ENCODE measurements around the gene DYNLL1.
"Not testable (repeated sequence)": the region's sequence is repeated elsewhere in the genome, so short reads cannot be mapped to it uniquely, and the experiment has no call there.

DYNLL1 gene

DNA sequence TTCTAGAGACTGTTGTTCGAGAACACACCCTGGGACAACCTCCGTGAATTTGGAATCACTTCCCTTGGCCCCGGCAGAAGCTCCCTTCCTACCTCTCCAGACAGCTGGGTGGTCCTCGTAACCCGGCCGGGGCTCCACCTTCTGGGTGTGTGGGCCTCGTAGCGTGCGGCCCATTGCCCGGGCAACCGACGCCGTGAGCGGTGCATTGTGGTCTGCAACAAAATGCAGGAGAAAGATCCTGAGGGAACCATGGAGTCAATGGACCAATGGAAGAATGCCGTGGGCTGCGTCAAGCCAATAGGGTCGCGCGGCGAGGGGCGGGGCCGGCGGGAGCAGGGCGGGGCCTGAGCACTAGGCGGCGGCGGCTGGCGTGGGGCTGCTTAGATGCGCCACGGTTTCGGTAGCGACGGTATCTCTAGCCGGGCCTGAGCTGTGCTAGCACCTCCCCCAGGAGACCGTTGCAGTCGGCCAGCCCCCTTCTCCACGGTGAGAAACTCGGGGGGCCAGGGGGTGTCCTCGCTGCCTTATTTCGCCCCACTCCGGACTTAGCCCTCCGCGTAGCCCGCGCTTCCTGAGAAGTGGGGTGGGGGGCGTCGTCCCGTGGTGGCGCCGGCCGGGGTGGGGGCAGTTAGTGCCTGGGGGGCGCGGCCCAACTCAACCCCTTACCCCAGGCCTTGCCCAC is at the start of gene DYNLL1:
TSS of gene DYNLL1 (plus strand) at position 383 of the 682 bp plus-strand sequence. CDS start 309 bp downstream, outside the sequence.
- peak; percentile 99 for DNase-seq (ENCODE audit: low spot score)

DNA sequence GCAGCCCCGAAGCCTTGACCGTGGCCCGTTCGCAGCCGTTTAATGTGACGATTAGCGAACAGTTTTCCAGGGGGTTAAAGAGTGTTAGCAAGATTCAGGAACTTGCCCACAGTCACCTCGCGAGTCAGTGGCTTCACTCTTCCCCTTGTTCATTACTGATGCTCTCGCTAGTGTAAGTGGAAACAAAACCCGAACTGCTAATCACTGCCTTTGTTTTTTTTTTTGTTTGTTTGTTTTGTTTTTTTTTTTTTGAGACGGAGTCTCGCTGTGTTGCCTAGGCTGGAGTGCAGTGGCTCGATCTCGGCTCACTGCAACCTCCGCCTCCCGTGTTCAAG is 49.1 kb upstream of the DYNLL1 start:
- DNase-seq (ENCODE audit: low spot score) = not testable (repeated sequence)

DNA sequence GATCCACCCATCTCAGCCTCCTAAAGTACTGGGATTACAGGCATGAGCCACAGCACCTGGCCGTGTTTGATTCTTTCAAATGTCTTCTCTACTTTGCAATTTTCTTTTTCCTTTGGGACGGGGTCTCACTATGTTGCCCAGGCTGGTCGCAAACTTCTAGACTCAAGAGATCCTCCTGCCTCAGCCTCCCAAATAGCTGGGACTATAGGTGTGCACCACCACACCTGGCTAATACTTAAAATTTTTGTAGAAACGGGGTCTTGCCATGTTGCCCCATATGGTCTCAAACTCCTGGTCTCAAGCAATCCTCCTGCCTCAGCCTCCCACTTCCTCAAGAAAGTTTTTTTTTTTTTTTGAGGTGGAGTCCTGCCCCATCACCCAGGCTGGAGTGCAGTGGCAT is 47.9 kb upstream of the DYNLL1 start:
- no peak for DNase-seq (ENCODE audit: low spot score)

DNA sequence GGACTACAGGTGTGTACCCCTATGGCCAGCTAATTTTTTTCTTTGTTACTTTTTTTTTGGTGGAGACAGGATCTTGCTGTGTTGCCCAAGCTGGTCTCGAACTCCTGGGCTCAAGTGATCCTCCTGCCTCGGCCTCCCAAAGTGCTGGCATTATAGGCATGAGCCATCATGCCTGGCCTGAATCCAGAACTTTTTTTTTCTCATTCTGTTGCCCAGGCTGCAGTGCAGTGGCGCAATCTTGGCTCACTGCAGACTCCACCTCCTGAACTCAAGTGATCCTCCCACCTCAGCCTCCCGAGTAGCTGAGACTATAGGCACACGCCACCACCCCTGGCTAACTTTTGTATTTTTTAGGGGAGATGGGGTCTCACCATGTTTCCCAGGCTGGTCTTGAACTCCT is 43.4 kb upstream of the DYNLL1 start:
- DNase-seq (ENCODE audit: low spot score) = not testable (repeated sequence)

DNA sequence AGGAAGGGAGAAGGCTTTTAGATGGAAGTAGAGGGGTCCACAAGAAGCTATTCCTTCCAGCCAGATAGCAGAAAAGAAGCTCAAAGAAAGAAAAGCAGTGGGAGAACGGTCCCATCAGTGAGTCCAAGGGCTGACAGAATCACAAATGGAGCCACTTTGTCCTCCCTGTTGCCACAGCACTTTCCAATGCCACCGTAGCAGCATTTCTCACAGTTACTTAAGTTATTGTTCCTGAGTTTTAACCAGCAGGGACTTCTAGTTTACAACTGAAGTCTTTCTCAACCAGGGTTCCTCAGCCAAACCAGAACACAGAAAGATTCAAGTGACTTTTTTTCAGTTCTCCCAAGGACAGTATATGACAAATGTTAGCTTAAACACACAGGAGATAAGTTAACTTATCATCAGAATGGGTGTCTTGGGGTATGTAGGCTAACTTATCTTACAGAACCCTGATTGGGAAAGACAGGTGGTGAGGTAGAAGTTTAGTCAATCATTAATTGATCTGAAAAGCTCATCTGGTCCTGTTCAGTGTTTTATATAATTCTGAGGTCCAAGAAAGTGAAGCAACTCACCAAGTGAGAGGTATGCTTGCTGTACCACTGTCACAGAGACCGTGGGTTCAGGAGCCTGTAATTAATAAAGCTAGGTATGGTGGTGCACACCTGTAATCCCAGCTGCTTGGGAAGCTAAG is 42.7 kb upstream of the DYNLL1 start:
- no peak for DNase-seq (ENCODE audit: low spot score)

DNA sequence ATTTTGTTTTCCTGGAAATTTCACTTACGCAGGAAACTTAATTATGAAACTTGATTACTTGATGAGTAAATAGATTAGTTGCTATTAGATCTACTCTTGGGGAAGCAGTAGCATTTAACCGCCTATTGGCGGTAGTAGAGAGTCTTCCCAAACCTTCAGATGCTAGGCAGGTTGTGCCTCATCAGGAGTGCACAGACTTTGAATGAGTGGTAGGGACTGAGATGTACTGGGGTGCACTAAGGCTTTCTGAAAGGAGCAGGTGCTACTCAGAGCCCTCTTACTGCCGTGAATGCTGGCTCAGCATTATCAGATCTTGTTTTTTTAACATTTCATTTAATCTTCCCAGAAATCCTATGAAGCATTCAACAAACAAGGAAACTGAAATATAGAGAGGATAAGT is 41.9 kb upstream of the DYNLL1 start:
- no peak for DNase-seq (ENCODE audit: low spot score)

DNA sequence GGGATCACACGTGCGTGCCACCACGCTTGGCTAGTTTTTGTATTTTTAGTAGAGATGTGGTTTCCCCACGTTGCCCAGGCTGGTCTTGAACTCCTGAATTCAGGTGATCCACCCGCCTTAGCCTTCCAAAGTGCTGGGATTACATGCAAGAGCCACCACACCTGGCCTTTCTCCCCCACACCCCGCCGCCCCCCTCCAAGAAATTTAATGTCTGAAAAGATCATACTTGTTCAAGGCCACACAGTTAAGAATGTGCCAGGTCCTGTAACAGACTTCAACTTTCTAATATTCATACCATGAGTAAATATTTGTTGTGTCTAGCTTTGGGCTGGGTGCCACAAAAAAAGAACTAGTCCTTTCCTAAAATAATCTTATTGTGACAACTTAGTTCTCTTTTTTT is 40.6 kb upstream of the DYNLL1 start:
- no peak for DNase-seq (ENCODE audit: low spot score)

DNA sequence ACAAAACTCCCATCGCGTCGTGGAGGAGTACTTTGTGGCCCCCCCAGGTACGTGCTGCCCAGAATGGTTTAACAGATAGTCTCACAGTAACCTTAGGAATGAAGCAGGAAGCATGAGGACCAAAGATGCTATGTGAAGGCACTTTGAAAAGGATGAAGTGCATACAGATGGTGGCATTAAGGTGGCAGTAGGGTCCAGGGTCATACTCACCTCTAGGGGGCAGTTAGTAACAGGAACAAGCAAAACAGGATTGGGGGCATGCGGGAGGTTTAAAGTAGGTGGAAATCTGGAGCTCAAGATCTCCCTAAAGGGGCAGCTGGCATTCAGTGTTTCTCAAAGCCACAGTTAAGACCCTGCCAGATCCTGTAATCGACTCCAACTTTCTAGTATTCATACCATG is 38.8 kb upstream of the DYNLL1 start:
- DNase-seq (ENCODE audit: low spot score) = no peak

DNA sequence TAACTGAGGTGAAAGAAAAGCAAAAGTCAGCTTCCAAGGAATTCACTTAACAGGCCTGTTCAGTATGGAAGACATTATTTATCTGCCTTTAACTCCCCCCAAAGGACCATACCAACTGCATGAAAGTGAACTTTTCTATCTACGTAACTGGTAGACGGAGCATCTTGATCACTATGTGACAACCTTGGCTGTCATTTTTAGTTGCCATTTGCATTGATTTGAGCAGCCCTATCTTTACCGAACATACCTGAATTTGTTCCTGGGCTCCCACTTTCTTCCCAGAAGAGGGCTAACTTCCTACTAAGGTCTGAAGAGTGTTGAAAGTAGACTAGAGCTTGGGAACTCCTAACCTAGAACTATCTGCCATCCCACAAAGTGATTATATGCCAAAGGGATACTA is 35.8 kb upstream of the DYNLL1 start:
- no peak for DNase-seq (ENCODE audit: low spot score)

DNA sequence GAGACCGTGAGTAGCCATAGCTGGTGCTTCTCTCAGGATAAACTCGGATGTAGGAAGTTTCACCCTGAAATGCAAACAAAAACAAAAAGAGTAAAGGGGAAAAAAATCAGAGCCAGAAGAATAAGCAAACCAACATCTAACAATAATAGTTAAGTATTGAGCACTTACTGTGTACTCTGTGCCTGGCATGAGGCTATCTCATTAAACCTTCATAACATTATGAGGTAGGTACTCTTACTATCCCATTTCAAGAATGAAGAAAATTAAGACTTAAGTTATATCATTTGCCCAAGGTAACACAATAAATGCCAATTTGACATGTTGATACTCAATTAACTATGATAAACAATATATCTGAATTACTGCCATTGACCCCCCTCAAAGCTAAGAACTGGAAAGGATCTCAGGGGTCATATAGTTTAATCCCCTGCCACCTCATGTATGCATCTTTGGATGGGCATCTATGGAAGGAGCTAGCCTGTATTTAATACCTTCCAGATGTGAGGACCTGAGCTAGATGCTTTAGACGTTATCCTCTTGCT is 33.7 kb upstream of the DYNLL1 start:
- no peak for DNase-seq (ENCODE audit: low spot score)

DNA sequence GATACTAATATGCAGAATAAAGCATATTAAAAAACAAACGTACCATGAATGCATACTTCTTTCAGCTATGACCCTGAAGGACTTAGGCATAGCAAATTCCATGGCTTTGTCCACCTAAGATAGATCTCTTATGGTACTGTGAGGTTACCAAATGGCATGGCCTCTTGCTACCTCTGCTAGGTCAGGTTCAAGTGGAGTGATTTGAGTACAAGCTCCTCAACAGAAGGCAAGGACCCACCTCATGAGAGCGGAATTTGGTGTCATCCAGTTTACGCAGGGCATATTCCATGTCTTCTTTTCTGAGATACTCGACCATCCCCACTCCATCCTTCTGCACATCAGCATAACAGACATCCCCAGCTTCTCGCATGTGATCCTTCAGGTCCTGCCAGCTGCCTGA is 32.2 kb upstream of the DYNLL1 start:
- no peak for DNase-seq (ENCODE audit: low spot score)

DNA sequence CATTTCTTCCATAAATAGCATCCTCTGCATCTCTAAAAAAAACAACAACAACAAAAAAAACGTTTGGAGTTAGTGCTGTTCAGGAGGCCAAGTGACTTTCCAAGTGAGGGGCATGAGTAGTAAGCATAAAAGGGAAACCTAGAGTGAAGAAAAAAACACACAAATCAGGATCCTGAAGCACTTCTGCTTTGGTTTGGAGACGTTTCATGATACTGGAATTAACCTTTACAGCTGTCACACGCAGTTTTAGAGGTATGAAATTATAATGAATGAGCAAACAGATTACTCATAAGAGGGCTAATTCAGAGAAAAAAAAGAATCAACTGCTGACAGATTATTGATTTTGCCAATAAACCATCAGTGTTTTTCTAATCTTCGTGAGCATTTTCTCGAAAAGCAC is 30.2 kb upstream of the DYNLL1 start:
- DNase-seq (ENCODE audit: low spot score) = no peak

DNA sequence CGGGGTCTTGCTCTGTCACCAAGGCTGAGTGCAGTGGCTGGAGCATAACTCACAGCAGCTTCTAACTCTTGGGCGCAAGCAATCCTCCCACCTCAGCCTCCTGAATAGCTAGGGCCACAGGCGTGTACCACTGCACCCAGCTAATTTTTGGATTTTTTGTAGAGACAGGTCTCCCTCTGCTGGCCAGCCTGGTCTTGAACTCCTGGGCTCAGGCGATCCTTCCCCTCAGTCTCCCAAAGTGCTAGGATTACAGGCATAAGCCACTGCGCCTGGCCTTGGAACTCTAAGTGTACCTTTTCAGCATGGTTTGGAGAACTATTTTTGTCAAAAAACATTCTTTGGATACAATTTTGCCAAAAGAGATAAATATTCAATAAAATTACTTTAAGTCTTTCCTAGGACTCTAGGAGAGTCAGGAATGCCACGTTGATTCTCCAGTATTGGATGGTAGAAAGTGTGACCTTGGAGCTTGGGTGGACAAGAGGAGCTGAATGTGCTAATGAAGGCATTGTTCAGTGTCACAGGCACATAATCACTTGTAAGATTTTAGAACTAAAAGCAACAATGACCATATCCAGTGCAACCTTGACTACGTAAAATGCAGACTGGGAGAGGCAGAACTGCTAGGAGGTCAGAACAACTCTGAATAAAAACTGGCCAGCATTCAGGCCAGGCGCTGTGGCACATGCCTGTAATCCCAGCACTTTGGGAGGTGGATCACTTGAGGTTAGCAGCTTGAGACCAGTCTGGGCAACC is 29.2 kb upstream of the DYNLL1 start:
- no peak for DNase-seq (ENCODE audit: low spot score)

DNA sequence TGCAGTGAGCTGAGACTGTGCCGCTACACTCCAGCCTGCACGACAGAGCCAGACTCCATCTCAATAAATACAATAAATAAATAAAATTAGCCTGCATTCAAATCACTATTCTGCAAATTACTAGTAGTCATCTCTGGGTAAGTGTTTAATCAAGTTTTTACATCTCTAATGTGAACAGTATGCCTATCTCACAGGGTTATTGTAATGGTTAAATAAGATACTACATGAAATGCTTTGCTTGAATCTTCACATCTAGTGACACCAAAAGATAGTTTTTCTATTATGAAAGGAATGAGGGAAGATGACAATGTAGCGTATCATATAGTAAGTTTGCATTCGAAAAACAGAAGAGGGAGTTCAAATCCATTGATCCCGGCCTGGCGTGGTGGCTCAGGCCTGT is 28.5 kb upstream of the DYNLL1 start:
- no peak for DNase-seq (ENCODE audit: low spot score)

DNA sequence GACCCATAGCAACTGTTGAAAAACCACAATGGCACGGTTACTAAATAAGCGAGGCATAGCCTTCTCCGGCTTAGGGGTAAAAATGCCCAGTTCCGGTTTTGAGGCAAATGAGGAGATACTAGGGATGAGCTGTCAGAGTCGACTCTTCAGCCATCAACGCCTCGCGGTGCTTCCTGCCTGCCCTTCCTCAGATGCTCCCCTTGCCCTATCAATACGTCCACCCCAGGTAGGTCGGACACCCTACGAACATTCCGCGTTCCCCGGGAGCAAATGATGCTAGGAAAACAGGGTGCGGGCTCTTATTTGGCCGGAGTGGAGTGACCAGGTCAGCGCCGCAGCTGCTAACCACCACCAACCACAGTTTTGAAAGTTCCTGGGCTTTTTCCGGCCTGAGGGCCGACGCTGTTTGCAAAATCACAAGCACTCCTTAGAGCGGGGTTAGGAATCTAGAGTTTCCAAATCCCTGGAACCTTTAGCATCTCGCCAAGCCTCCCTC is 27.5 kb upstream of the DYNLL1 start:
- no peak for DNase-seq (ENCODE audit: low spot score)

DNA sequence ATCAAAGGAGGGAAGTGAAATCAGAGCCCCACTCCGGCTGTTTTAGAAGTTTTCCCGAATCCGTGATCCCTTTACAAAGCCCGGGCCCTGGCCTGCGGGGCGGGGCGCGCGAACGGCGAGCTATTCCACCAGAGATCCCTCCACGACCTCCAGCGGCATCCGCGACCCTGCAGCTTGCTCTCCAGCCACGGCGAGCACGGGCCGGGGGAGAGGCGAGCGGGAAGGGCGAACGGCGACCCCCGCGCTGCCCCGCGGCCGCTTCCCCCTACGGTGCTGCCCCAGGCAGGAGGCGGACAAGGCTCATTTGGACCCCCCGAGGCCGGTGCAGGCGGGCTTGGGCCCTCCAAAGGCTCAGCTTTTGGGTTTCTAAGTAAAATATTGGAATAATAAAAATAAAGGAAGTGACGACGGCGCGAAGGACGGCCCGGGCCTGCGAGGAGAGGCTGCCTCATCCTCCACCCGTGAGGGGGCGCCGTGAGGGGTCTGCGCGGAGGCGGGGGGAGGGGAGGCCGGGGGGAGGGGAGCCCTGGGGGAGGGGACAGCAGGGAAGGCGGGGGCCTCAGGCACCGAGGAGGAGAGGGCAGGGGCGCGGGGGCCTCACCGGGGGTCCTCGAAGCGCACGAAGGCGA is 27.0 kb upstream of the DYNLL1 start:
- DNase-seq (ENCODE audit: low spot score) = no peak

DNA sequence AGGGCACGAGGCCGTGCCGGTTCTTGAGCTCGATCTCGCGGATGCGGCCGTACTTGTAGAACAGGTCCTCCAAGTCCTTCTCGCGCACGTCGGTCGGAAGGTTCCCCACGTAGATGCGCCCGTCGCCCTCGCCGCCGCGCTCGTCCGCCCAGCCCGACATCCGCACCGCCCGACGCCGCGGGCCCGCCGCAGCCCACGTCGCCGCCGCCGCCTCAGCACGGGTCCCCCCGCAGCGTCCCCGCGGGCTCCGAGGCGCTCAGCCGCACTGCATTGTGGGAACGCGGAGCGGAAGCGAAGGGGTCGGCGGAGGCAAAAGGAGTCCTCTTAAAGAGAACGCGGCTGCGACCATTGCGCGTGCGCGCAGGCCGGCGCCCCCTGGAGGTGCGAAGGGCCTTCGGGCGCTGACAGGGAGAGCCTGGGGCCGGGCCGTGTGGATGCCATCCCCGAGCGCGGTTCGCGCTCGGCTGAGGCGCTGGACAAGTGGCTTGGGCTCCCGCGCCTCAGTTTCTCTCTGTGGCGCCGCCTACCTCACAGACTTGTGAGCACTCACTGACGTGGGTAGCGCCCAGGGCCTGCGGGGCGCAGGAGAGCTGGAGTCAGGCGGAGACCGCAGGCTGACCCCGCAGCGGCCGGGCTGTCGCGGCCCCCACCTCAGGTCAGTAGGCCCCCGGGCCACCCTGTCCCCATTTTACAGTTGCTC is 26.3 kb upstream of the DYNLL1 start, which contains the start of gene SRSF9:
TSS of gene SRSF9 (minus strand) at position 299 of the 700 bp plus-strand sequence. CDS start at position 160, 139 bp downstream.
- peak; percentile 96 for DNase-seq (ENCODE audit: low spot score)

DNA sequence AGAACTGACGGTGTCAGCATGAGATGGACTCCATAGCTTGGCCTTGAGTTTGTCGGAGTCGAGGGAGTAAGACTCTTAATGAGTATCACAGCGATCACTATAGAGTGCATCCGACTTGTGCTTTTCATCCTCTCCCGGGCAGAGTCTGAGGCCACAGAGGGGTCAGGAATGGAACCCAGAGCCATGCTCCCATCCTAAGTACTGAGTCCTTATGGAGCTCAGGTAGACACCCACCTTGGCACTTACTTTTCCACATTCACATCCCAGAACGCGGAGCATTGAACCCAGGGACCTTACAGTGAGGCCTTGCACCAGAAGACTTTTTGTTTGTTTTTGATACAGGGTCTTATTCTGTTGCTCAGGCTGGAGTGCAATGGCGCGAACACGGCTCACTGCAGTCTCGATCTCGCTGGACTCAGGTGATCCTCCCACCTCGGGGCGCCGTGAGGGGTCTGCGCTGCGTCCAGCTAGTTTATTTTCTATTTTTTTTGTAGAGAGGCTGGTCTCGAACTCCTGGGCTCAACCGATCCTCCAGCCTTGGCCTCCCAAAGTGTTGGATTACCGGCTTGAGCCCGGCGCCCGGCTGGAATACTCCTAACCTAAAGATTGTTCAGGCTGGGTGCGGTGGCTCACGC is 25.6 kb upstream of the DYNLL1 start:
- DNase-seq (ENCODE audit: low spot score) = no peak

DNA sequence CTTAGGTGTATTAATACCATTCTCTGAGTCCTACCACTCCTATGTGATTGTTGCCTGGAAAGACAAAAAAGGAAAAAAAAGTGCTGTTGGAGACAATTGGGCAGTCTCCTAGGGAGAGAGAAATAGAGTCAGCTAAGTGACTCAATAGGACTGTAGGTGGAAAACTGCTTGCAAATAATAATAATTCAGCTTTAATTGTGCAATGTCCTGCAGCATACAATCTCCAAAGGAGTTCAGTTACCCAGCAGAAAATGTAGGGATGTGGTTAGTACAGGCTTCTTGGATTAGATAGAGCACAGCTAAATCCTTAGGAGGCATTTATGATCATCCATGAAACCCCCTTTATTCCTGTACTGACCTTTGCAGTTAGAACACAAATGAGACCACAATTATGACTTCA is 23.4 kb upstream of the DYNLL1 start:
- no peak for DNase-seq (ENCODE audit: low spot score)

DNA sequence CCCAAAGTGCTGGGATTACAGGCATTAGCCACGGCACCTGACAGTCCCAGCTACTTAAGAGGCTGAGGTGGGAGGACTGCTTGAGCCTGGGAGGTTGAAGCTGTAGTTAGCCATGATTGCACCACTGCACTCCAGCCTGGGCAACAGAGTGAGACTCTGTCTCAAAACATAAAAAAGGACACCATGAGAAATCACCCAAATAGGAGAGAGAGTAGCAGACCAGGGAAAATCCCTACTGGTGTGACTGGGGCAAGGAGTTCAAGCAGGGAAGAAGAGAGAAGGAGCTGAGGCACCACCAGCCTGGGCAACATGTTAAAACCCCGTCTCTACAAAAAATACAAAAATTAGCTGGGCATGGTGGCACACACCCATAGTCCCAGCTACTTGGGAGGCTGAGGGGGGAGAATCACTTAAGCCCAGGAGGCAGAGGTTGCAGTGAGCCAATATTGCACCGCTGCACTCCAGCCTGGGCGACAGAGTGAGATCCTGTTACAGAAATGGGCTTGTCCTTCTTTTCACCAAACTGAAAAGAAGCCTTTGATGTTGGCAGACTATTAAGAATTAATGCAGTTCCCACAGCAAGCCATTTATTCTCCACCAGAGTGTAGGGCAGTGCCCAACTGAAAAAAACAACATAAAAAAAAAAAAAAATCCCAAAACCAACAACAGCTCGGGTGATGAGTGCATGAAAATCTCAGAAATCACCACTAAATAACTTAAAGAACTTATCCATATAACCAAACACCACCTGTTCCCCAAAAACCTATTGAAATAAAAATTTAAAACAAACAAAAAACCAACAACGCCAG is 21.9 kb upstream of the DYNLL1 start:
- no peak for DNase-seq (ENCODE audit: low spot score)

Measured in left forelimb (tissue), 1 donor.